ENCODE results near the gene PACRG.

DNA sequence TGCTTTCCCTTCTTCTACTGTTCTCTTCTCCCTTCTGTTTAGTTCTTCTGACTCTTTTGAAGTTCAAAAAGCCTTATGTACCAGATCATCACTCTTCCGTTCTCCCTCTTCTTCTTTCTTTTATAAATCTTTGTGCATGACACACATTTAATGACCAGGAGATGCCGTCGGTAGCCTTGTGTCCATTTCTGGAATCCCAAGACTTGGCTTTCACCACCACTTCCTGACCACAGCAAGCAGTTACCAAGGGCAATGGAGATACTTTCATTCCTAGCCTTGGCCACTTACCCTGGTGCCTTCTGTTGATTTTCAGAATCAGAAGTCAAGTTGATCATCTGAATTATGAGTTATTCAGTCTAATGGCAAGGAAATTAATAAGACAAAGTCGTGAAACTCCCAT lies 418.3 kb downstream of the PACRG start:
- TF ChIP-seq CEBPB (IDR thresholded peaks at IDR 0.05; ENCODE audit: low read depth, low read length) (no peak), EP300 (IDR thresholded peaks at IDR 0.05; ENCODE audit: borderline replicate concordance in 1 of 2, low read depth in 2 of 2, low read length in 2 of 2) (no peak), EZH2 (IDR thresholded peaks at IDR 0.05; ENCODE audit: low read depth, low read length, severe bottlenecking) (no peak)
- TF ChIP-seq, protein P1, sequence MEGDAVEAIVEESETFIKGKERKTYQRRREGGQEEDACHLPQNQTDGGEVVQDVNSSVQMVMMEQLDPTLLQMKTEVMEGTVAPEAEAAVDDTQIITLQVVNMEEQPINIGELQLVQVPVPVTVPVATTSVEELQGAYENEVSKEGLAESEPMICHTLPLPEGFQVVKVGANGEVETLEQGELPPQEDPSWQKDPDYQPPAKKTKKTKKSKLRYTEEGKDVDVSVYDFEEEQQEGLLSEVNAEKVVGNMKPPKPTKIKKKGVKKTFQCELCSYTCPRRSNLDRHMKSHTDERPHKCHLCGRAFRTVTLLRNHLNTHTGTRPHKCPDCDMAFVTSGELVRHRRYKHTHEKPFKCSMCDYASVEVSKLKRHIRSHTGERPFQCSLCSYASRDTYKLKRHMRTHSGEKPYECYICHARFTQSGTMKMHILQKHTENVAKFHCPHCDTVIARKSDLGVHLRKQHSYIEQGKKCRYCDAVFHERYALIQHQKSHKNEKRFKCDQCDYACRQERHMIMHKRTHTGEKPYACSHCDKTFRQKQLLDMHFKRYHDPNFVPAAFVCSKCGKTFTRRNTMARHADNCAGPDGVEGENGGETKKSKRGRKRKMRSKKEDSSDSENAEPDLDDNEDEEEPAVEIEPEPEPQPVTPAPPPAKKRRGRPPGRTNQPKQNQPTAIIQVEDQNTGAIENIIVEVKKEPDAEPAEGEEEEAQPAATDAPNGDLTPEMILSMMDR (IDR thresholded peaks at IDR 0.05; ENCODE audit: control extremely low read depth in 1 of 3, insufficient read depth in 1 of 3, low read depth in 1 of 3, low read length in 3 of 3) = no peak
- TF ChIP-seq, protein P2, sequence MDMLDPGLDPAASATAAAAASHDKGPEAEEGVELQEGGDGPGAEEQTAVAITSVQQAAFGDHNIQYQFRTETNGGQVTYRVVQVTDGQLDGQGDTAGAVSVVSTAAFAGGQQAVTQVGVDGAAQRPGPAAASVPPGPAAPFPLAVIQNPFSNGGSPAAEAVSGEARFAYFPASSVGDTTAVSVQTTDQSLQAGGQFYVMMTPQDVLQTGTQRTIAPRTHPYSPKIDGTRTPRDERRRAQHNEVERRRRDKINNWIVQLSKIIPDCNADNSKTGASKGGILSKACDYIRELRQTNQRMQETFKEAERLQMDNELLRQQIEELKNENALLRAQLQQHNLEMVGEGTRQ (IDR thresholded peaks at IDR 0.05; ENCODE audit: low read length) = no peak
- TF ChIP-seq, protein P3, sequence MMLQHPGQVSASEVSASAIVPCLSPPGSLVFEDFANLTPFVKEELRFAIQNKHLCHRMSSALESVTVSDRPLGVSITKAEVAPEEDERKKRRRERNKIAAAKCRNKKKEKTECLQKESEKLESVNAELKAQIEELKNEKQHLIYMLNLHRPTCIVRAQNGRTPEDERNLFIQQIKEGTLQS (IDR thresholded peaks at IDR 0.05; ENCODE audit: insufficient read depth, low read depth, low read length) = no peak
- TF ChIP-seq, protein P4, sequence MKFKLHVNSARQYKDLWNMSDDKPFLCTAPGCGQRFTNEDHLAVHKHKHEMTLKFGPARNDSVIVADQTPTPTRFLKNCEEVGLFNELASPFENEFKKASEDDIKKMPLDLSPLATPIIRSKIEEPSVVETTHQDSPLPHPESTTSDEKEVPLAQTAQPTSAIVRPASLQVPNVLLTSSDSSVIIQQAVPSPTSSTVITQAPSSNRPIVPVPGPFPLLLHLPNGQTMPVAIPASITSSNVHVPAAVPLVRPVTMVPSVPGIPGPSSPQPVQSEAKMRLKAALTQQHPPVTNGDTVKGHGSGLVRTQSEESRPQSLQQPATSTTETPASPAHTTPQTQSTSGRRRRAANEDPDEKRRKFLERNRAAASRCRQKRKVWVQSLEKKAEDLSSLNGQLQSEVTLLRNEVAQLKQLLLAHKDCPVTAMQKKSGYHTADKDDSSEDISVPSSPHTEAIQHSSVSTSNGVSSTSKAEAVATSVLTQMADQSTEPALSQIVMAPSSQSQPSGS (IDR thresholded peaks at IDR 0.05; ENCODE audit: low read length) = no peak
